Astrocyte of the spinal cord (primary cell): ENCODE results near the gene PKP4.

ENCODE experiments used
- DNase-seq: peaks from one replicate; pipeline ENCODE4 v3.0.0; 2011; ENCODE audit warnings: low read depth, low spot score
- H3K4me3 ChIP-seq: 2 replicates; pipeline ENCODE4 v1.5.1; 2011; ENCODE audit warnings: low read depth, mild to moderate bottlenecking, low read length, moderate library complexity
- in situ Hi-C: cut with HindIII; loops from 2 replicates; pipeline ENCODE4 v1.10.0; 2017; ENCODE audit warnings: low sequenced_read_pairs
- TF ChIP-seq, protein P1 (sequence below): IDR thresholded peaks from 2 replicates; pipeline ENCODE4 v1.5.1; 2012; ENCODE audit warnings: low read depth, mild to moderate bottlenecking, low read length, inconsistent platforms

The PKP4 gene

DNA sequence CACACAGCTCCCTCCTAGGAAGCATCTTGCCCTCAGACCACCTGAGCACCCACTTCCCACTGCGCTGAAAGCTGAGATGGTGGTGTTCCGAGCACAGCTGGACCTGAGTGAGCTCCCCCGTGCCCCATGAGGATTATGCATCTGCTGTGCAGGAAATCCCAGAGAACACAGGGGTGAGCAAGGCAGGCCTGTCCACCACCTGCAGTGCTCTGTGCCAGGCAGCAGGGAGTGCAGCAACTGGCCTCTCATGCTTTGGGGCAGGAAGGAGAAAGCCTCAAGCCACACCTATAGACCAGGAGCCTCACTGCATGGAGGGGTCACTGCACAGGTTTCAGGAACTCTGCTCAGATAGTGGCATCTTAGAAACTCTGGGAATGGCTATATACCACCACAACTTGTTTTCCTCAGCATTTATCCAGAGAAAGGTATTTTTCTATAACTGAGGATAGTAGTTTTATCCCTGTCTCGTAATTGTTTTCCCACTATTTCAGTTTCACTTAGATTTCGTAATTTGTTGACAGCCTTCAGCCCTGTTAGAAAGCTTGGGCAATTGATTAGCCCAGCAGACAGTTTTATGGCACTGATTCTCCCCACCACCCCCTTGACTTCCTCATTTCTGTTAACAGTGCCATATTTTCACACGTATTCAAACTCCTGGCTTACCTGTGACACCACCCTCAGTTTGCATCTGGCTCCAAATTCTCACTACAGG is 194.1 kb downstream of the PKP4 start:
- H3K4me3 ChIP-seq = no peak overlapping the region
- TF ChIP-seq, protein P1, sequence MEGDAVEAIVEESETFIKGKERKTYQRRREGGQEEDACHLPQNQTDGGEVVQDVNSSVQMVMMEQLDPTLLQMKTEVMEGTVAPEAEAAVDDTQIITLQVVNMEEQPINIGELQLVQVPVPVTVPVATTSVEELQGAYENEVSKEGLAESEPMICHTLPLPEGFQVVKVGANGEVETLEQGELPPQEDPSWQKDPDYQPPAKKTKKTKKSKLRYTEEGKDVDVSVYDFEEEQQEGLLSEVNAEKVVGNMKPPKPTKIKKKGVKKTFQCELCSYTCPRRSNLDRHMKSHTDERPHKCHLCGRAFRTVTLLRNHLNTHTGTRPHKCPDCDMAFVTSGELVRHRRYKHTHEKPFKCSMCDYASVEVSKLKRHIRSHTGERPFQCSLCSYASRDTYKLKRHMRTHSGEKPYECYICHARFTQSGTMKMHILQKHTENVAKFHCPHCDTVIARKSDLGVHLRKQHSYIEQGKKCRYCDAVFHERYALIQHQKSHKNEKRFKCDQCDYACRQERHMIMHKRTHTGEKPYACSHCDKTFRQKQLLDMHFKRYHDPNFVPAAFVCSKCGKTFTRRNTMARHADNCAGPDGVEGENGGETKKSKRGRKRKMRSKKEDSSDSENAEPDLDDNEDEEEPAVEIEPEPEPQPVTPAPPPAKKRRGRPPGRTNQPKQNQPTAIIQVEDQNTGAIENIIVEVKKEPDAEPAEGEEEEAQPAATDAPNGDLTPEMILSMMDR = no peak
- in situ Hi-C loops = no loop called here
- no peak for DNase-seq

DNA sequence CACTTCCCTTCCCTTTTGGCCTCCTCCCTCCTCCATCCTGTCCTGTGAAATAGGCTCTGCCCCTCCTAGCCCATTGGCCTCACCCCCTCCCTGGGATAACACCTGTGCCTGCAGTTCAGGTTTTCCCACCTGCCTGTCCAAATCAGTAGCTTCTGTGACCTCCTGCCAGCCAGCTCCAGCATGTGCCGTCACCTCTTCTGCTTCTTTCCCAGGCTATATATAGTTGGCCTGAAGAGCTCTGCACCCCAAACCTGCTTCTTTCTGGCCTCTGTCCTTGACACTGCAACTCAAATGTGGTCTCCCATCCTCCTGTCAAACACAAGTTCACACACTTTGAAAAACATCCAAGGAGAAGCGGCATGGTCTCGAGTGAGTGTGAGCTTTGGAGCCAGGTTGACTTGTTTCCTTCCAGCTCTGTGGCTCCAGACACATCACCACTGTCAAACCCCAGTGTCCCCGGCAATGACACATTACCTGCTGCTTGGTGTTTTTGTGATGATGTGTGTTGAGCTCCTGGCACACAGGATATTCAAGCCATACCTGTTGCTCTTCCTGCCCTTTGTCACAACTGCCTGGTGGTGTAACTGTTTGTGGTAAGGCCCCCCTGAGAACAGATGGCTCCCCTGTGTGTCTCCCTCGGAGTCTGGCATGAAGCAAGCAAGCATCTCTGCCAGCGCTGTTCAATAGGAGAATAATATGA is 194.8 kb downstream of the PKP4 start:
- in situ Hi-C loops = no loop called here

GRCh38 chr2:158655628-158656027 is 198.9 kb downstream of the PKP4 start:
- no peak for DNase-seq
- TF ChIP-seq, protein P1 = no peak
- H3K4me3 ChIP-seq = no peak overlapping the region
- in situ Hi-C loops = no loop called here

More for the DNA sequence above, 194.8 kb downstream of the PKP4 start:
- TF ChIP-seq, protein P1 = no peak
- no peak for DNase-seq
- H3K4me3 ChIP-seq = no peak overlapping the region

- TF ChIP-seq, protein P1 = no peak
- no peak overlapping the region for H3K4me3 ChIP-seq
- no peak for DNase-seq
- in situ Hi-C loops = no loop called here
Observed at GRCh38 chr2:158656492-158657229, 199.9 kb downstream of the PKP4 start.

DNA sequence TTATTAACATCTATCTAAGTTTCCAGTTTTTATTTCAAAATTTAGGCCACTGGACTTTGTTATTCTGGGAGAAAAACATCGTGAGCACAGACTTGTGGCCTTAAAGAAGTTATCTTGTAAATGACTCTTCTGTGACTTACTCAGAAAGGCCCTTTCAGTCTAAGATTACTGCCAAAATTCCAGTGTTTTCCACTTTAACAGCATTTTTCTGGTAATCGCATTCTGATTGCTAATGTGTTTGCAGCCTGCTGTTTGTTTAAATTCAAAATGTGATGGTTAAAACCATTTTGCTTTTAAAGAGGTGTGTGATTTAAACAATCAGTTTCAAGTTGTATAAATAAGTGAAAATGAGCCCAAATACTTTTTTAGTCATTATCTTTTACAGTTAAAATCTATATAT is 201.6 kb downstream of the PKP4 start:
- in situ Hi-C loops = no loop called here
- TF ChIP-seq, protein P1 = no peak
- no peak overlapping the region for H3K4me3 ChIP-seq
- no peak for DNase-seq

GRCh38 chr2:158659483-158659882 is 202.7 kb downstream of the PKP4 start:
- TF ChIP-seq, protein P1 = no peak
- in situ Hi-C loops = no loop called here
- DNase-seq = no peak
- no peak overlapping the region for H3K4me3 ChIP-seq
